ENCODE results near the gene NR1H4.
"Not testable (repeated sequence)": the region's sequence is repeated elsewhere in the genome, so short reads cannot be mapped to it uniquely, and the experiment has no call there.

Gene NR1H4

DNA sequence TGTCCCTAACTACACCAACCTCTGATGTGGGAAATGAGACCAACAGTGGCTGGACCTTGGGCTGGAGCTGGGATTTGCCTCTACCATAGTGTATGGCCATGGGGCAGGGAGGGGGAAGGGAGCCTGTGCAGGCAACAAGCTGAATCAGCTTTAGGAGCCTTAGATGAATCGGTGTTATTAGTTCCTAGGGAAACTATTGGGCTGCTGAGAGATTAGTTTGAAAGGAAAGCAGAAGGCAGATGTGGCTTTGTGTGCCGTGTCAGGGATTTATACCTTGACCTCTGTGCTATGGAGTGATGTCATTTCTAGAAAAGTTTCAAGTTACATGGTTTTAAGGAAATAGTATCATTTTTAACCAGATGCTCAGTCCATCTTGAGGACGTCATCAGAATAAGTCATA lies 80.3 kb downstream of the NR1H4 start:
- Mint-ChIP-seq H3K4me1 (ENCODE audit: low read depth) (peaks cover 13% of the 10 kb centered on the region), H3K27me3 (peaks cover 6% of the 10 kb centered on the region), H3K36me3 (ENCODE audit: low read depth) (no peaks in the 10 kb centered on the region), H3K4me3 (no peak overlapping the region), H3K27ac (peak overlapping the region; percentile 71), H3K9me3 (no peaks in the 10 kb centered on the region)
- intact Hi-C loops (cut with micrococcal nuclease), result loop anchor here (2.0 kb wide), 1 partner anchor 319 kb away; no protein-coding TSS in a partner anchor

DNA sequence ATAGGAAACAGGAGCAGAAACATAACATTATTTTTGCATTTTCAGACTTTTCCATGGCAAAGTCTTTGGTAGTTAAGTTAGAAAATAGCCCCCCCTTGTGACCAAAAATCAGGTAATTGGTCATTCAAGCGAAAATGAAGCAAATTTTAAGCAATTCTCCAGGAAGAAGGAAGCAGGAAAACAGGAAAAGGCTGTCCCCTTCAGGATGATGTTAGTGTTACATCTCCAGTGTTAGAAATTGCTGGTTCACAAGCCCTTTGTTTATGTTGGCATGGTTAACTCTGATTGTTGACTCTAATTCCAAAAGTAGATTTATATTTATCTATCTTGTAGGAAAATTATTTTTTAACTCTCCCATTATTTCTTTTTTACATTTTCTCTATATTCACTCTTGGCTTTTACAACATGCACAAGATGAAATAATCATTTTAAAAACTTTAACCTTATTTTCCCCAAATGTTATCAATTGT lies 81.0 kb downstream of the NR1H4 start:
- intact Hi-C loops (cut with micrococcal nuclease), result loop anchor here (2.0 kb wide), 1 partner anchor 320 kb away; no protein-coding TSS in a partner anchor
- no peaks in the 10 kb centered on the region for H3K36me3 Mint-ChIP-seq (ENCODE audit: low read depth)
- peaks cover 13% of the 10 kb centered on the region for H3K4me1 Mint-ChIP-seq (ENCODE audit: low read depth)
- no peak overlapping the region for H3K27ac Mint-ChIP-seq
- H3K27me3 Mint-ChIP-seq, result peaks cover 5% of the 10 kb centered on the region
- no peak overlapping the region for H3K4me3 Mint-ChIP-seq
- H3K9me3 Mint-ChIP-seq, result no peaks in the 10 kb centered on the region

DNA sequence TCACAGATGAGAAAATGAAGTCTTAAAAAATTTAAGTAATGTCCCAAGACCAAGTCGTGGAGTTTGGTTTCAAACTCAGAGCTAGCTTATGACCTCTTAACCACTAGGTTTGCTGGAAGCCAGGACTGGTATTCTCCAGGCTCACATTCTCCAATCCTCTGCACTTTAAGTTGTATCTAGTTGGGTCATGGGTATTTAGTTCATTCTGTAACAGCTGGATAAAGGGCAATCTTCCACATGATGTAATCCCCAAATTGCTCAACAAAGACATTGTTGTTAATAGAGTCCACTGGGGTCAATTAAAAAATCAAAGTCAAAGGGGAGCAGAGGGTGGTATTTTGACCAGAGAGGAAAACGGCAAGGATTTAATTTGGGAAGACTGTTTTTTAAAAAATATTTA lies 82.1 kb downstream of the NR1H4 start:
- Mint-ChIP-seq H3K27me3 (peaks cover 6% of the 10 kb centered on the region), H3K27ac (no peak overlapping the region), H3K4me1 (ENCODE audit: low read depth) (peaks cover 13% of the 10 kb centered on the region), H3K4me3 (no peak overlapping the region), H3K9me3 (no peaks in the 10 kb centered on the region), H3K36me3 (ENCODE audit: low read depth) (no peaks in the 10 kb centered on the region)
- intact Hi-C loops (cut with micrococcal nuclease), result loop anchor here (2.0 kb wide), 1 partner anchor 321 kb away; no protein-coding TSS in a partner anchor

DNA sequence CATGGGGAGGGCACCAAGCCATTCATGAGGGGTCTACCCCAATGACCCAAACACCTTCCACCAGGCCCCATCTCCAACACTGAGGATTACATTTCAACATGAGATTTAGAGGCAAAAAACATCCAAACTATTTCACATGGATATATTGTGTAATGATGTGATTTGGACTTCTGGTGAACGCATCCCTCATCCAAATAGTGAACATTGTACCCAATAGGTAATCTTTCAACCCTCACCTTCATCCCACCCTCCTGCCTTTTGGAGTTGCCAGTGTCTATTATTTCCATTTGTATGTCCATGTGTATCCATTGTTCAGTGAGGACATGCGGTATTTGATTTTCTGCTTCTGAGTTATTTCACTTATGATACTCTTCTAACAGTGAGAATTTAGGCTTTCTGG lies 83.7 kb downstream of the NR1H4 start:
- H3K9me3 Mint-ChIP-seq, result no peaks in the 10 kb centered on the region
- H3K27ac Mint-ChIP-seq, result no peak overlapping the region
- peaks cover 6% of the 10 kb centered on the region for H3K27me3 Mint-ChIP-seq
- intact Hi-C loops (cut with micrococcal nuclease), result no loop called here
- no peak overlapping the region for H3K4me3 Mint-ChIP-seq
- H3K4me1 Mint-ChIP-seq (ENCODE audit: low read depth), result peaks cover 13% of the 10 kb centered on the region
- no peaks in the 10 kb centered on the region for H3K36me3 Mint-ChIP-seq (ENCODE audit: low read depth)

DNA sequence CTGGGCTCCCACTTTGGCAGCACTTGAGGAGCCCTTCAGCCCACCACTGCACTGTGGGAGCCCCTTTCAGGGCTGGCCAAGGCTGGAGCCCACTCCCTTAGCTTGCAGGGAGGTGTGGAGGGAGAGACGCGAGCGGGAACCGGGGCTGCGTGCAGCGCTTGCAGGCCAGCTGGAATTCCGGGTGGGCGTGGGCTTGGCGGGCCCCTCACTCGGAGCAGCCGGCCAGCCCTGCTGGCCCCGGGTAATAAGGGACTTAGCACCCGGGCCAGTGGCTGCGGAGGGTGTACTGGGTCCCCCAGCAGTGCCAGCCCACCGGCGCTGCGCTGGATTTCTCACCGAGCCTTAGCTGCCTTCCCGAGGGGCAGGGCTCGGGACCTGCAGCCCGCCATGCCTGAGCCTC lies 85.6 kb downstream of the NR1H4 start:
- H3K36me3 Mint-ChIP-seq (ENCODE audit: low read depth); H3K9me3 Mint-ChIP-seq; H3K27ac Mint-ChIP-seq; H3K27me3 Mint-ChIP-seq; H3K4me1 Mint-ChIP-seq (ENCODE audit: low read depth); intact Hi-C loops (cut with micrococcal nuclease); H3K4me3 Mint-ChIP-seq: not testable (repeated sequence)

DNA sequence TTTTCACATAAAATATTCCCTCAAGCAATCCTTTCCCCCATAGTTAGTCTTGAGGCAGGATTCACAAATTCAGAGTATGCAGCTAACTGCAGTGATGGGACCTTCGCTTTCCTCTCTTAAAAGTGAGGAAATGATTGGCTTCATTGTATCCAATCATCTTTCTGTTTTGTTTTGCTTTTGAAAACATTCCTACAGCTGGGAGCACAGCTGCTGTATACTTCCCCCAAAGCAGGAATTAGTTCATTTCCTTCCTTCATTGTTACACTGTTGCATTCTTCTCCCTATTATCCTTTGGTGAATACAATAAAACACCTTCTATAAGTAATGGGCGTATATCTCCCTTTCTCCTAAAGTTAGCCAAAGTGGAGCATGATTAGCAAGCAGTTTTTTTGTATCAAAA lies 90.4 kb downstream of the NR1H4 start:
- no peak overlapping the region for H3K27ac Mint-ChIP-seq
- intact Hi-C loops (cut with micrococcal nuclease), result no loop called here
- no peaks in the 10 kb centered on the region for H3K9me3 Mint-ChIP-seq
- peaks cover 50% of the 10 kb centered on the region for H3K4me1 Mint-ChIP-seq (ENCODE audit: low read depth)
- no peak overlapping the region for H3K4me3 Mint-ChIP-seq
- no peaks in the 10 kb centered on the region for H3K36me3 Mint-ChIP-seq (ENCODE audit: low read depth)
- H3K27me3 Mint-ChIP-seq, result peaks cover 3% of the 10 kb centered on the region

DNA sequence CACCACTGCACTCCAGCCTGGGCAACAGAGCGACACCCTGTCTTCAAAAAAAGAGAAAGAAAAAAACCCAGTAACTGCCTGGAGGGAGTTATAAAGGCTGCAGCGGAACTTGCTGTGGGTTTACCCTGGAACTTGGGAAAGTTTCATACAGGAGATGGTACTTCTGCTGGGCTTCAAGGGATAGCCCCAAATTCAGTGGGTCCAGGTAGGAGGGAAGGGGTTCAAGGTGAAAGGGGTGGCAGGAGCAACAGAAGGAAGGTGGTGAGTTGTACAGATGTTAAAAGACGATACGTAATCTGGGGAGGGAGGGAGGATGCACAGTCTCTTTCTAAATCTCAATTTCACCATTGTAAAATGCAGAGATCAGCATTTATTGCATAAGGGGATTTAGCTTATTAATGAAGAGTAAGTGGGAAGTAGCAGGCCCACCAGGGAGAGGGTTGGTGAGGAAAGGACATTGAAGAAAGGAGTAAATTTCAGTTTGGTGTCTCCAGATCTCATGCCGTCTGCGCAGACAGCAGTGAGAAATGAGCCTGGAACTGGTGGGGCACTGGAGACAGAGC lies 91.3 kb downstream of the NR1H4 start:
- no peaks in the 10 kb centered on the region for H3K36me3 Mint-ChIP-seq (ENCODE audit: low read depth)
- H3K9me3 Mint-ChIP-seq, result no peaks in the 10 kb centered on the region

DNA sequence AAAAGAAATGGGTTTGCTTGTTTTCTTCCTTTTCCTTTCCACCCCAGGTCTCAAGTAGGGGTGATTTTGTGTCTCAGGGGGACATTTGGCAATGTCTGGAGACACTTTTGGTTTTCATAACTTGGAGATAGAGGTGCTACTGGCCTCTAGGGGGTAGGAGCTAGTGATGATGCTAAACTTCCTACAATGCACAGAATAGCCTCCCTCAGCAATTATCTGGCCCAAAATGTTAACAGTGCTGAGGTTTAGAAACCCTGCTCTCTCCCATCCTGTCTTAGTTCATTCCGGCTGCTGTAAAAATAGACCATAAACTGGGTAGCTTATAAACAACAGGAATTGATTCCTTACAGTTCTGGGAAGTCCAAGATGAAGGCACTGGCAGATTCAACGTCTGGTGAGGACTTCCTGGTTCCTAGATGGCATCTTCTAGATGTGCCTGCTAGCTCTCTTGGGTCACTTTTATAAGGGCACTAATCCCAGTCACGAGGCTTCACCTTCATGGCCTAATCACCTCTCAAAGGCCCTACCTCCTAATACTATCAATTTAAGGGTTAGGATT lies 92.4 kb downstream of the NR1H4 start:
- H3K36me3 Mint-ChIP-seq (ENCODE audit: low read depth), result no peaks in the 10 kb centered on the region
- intact Hi-C loops (cut with micrococcal nuclease), result loop anchor here (5.0 kb wide), 1 partner anchor 41 kb away; no protein-coding TSS in a partner anchor
- peaks cover 54% of the 10 kb centered on the region for H3K4me1 Mint-ChIP-seq (ENCODE audit: low read depth)
- no peak overlapping the region for H3K27ac Mint-ChIP-seq
- no peak overlapping the region for H3K4me3 Mint-ChIP-seq
- no peaks in the 10 kb centered on the region for H3K27me3 Mint-ChIP-seq
- H3K9me3 Mint-ChIP-seq, result no peaks in the 10 kb centered on the region

More for the DNA sequence above, 91.3 kb downstream of the NR1H4 start:
- intact Hi-C loops (cut with micrococcal nuclease), result loop anchor here (5.0 kb wide), 1 partner anchor 42 kb away; no protein-coding TSS in a partner anchor
- H3K27ac Mint-ChIP-seq, result peak overlapping the region; percentile 25
- H3K4me3 Mint-ChIP-seq, result no peak overlapping the region
- peaks cover 1% of the 10 kb centered on the region for H3K27me3 Mint-ChIP-seq
- H3K4me1 Mint-ChIP-seq (ENCODE audit: low read depth), result peaks cover 50% of the 10 kb centered on the region

DNA sequence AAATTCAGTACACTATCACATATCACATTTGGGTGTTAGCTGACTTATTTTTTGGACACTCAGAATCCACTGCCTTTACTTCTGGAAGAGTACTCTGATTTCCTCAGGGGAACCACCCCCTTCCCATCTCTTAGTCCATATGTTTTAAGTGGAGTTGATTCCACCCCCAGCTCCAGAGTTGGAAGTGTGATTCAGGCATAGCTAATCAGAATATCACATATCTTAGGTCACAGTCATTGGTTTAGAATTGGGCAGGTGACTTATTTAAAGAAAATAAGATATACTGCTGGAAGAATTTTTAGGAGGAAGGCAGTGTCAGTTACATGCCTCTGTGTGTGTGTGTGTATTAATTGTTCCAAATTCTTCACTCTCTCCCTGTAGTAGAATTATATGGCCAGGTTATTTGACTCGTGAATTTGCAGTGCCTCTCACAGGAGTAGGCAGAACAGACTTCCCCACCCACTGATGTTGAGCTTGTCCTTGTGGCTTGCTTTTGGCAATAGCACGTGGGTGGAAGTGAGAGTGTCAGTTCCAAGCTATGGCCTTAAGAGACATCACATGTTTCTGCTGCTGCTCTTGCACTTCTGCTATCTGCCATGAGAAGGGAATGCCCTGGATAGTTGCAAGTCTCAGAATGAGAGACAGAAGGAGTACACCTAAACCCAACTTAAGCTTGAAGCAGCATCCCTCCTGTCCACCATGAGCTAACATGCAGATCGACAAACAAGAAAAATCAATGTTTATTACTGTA lies 93.4 kb downstream of the NR1H4 start:
- Mint-ChIP-seq H3K27me3 (no peaks in the 10 kb centered on the region), H3K36me3 (ENCODE audit: low read depth) (no peaks in the 10 kb centered on the region), H3K4me3 (no peak overlapping the region), H3K4me1 (ENCODE audit: low read depth) (peaks cover 64% of the 10 kb centered on the region), H3K27ac (peak overlapping the region; percentile 84), H3K9me3 (no peaks in the 10 kb centered on the region)
- intact Hi-C loops (cut with micrococcal nuclease), result loop anchor here (5.0 kb wide), 1 partner anchor 40 kb away; no protein-coding TSS in a partner anchor

DNA sequence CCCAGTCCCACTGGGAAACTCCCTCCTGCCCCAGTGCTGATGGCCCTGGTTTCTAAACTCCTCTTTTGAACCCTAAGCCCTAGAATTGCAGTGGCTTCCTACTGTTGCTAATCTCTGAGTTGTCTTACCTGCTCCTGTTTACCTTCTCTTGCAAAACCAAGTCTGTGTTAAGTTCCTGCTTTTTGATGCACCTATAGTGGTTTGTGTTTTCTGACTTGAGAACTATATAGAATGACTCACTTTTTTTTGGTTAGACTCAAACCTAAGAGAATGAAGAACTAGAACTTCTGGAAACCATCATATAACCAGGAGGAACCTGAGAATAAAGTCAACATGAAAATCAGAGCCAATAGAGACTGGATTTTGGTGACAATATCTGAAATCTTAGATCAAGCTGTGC lies 94.3 kb downstream of the NR1H4 start:
- H3K4me3 Mint-ChIP-seq, result no peak overlapping the region
- peak overlapping the region; percentile 84 for H3K27ac Mint-ChIP-seq
- intact Hi-C loops (cut with micrococcal nuclease), result loop anchor here (5.0 kb wide), 1 partner anchor 39 kb away; no protein-coding TSS in a partner anchor
- no peaks in the 10 kb centered on the region for H3K36me3 Mint-ChIP-seq (ENCODE audit: low read depth)
- H3K4me1 Mint-ChIP-seq (ENCODE audit: low read depth), result peaks cover 69% of the 10 kb centered on the region
- H3K27me3 Mint-ChIP-seq, result no peaks in the 10 kb centered on the region
- no peaks in the 10 kb centered on the region for H3K9me3 Mint-ChIP-seq

DNA sequence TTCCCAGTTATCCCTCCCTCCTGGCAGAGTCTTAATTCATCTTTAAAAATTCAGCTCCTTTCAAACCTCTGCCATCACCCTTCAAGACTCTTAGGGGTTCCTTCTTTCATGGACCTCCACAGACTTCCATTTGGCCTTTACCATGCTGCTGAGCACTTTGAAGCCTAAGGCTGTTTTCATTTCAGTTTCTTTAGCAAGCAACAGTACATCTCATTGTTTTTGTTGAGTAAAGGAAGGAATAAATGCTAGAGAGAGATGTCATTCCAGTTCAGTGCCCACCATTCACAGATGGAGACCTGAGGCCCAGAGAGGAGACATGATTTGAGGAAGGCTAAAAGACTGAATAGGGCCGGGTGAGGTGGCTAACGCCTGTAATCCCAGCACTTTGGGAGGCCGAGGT lies 98.5 kb downstream of the NR1H4 start:
- no peaks in the 10 kb centered on the region for H3K9me3 Mint-ChIP-seq
- H3K27ac Mint-ChIP-seq, result peak overlapping the region; percentile 23
- H3K36me3 Mint-ChIP-seq (ENCODE audit: low read depth), result peaks cover 12% of the 10 kb centered on the region
- no peak overlapping the region for H3K4me3 Mint-ChIP-seq
- H3K4me1 Mint-ChIP-seq (ENCODE audit: low read depth), result peaks cover 42% of the 10 kb centered on the region
- no peaks in the 10 kb centered on the region for H3K27me3 Mint-ChIP-seq
- intact Hi-C loops (cut with micrococcal nuclease), result loop anchor here (5.0 to 10.0 kb wide), 2 partner anchors 305 to 427 kb away; partner anchors contain the start of genes BLTP3B, DEPDC4 and SCYL2

DNA sequence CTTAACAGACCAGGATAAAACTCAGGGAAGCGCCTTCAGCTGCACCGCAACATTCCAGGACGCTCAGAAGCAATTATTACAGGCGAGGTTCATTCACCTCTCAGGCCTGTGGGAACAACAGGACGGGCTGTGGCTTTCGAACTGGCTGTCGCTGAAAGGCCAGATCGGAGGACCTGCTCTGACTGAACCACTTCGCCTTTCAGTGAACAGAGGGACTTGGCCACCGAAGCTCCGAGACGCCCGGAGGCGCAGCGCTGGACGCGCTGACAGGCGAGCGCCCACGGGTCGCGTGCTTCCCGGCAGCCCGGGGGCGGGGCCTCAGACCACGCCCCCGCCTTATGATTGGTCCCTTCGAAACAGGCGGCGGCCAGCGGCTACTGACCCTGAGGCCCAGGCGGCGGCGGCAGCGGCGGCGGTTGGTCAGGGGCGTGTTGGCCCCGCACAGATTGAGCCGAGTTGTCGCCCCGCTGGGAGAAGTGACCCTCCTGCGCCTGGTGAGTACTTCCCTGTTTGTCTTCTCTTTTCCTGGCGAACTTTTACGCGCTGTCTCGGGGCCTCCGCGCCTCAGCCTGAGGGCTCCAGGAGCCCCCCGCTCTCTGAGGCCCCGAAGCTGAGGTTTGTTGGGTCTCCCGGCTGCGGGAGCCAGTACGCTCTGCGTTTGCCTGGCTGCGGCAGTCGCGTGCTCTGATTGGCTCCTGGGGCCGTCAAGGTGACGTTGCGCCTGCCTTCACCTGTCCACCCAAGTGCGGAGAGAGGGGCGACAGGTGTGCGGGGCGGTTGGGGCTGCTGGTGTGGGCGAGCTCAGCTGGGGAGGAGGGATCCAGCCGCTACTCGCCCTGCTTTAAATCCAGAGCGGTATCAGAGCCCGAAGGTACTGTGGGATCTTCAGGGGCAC lies 99.9 kb downstream of the NR1H4 start, which contains the start of gene GAS2L3:
GAS2L3 (plus strand) TSS at position 393 of the 895 bp plus-strand sequence. CDS start 21,221 bp downstream, outside the sequence.
- H3K9me3 Mint-ChIP-seq, result peaks cover 4% of the 10 kb centered on the region
- H3K4me3 Mint-ChIP-seq, result peak within 1 kb of the TSS; percentile 95
- peak within 1 kb of the TSS; percentile 97 for H3K27ac Mint-ChIP-seq
- H3K4me1 Mint-ChIP-seq (ENCODE audit: low read depth), result peaks cover 38% of the 10 kb centered on the region
- intact Hi-C loops (cut with micrococcal nuclease), result loop anchor here (5.0 to 10.0 kb wide), 2 partner anchors 306 to 429 kb away; partner anchors contain the start of genes BLTP3B, DEPDC4 and SCYL2
- no peaks in the 10 kb centered on the region for H3K27me3 Mint-ChIP-seq
- peaks cover 22% of the 10 kb centered on the region for H3K36me3 Mint-ChIP-seq (ENCODE audit: low read depth)
